Measurements from ENCODE around the gene OXCT1. TPM values are rescaled to one million over a fixed set of nuclear protein-coding genes. Genes with fewer than 3 reads are reported as not detected.
"Not testable (repeated sequence)": the region's sequence is repeated elsewhere in the genome, so short reads cannot be mapped to it uniquely, and the experiment has no call there.

The OXCT1 gene
- total RNA-seq, 1 donor from 2014 or later, result 18.2 TPM

DNA sequence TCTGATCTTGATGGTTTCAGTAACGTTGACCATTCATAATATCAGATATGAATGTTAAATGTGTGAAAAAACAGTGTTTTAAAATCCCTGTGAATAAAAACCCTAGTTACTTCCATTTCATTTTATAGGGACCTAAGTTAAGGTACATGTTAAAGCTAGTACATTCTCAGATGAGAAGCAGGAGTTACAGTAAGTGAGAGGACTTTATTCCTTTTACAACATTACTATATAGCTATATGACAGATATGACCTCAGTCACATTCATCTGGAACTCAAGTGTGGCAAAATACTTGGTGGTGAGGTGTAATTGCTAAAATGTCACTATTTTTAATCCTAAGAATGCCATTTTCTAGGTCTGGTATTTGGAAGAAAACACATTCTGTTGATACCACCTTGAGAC is 96.4 kb downstream of the OXCT1 start:
- no peak for DNase-seq (ENCODE audit: low spot score)

DNA sequence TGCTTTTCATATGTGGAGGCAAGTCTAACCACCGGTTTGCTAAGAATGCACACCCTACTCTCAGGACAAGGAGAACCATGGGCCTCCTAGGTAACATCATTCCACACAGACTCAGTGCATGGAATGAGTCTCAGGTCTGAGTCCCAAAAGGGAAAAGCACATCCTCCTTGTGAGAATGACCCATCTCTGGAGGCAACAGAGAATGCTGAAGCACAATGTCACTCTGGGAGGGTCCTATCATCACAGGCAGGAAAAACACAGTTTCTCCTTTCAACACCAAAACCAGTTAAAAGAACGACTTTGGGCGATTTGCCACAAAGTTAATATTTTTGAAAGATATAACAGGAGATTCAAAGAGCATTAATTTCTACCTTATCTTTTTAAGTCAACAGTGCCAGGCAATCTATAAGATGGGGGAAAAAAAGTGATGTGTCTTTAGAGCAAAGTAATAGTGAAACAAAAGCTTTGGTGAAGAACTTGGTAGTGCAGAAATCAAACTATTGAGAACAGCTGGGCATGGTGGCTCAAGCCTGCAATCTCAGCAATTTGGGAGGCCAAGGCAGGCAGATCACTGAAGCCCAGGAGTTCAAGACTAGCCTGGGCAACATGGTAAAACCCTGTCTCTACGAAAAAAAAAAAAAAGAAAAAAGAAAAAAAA is 97.3 kb downstream of the OXCT1 start:
- no peak for DNase-seq (ENCODE audit: low spot score)

DNA sequence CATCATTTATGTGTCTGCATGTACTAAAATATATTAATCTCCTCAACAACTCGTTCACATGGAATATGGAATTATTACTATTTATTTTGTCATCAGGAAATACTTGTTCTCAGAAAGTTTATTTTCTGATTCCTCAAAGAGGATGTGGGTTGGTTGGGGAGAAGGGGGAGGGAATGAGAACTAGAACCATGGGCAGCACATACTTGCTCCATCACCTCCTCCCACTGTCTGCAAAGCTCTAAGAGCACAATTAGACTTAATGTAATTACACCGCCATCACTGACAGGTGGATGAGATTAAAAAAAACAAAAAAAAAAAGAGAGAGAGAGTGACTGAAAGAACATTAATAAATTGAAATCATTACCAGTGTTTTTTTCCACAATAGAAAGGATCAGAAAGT is 98.2 kb downstream of the OXCT1 start:
- DNase-seq (ENCODE audit: low spot score), result no peak

DNA sequence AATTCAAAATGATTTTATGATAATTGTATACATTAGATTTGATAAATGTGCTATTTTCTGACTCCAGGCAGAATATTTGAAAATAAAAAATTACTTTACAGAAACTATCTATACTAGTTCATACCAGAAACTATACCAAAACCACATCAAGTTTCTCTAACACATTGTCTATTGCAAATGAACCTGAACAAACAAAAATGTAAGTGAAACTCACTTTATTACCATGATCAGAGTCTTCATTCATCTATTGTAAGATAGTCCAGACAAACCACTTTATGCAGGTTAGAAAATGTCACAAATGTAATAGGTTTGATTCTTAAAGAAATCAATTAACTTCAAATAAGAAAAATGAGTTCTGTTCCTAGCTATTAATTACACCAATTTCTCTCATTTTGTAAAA is 99.4 kb downstream of the OXCT1 start:
- DNase-seq (ENCODE audit: low spot score), result no peak

DNA sequence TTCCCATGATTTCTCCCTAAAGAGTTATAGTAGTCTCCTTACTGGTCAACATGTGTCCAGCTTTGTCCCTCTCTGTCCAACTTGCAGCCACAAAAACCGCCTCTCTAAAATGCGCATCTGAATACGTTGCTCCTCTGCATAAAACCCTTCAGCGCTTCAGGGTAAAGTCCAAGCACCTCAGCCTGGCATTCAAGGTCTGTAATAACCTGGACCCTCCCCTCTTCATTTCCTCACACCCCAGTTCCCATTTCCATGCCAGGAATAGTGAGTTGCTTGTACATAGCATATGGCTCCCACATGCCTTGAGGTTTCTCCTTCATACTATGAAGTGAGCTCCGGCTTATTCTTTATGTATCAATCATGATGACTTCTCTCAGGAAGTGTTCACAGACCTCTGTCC is 101.5 kb downstream of the OXCT1 start:
- no peak for DNase-seq (ENCODE audit: low spot score)

DNA sequence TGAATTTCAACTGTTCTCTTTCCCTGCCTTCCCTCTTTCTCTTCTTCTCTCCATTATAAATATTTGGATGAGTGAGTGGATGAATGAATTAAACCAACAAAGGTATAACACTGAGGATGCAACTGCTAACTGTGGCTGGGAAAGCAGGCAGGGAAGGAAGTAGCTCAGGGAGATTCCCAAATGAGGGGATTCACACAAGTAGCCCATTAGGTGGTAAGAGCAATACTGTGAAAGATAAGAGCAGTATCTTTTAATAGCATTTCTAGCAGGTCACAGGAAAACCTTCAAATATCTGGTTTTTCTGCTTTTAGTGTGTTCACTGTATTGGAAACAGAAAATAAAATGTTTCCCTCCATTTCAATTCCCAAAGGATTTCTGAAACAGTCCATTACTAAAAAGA is 105.6 kb downstream of the OXCT1 start:
- DNase-seq (ENCODE audit: low spot score), result no peak

- no peak for DNase-seq (ENCODE audit: low spot score)
Measured at GRCh38 chr5:41763574-41763973, 106.7 kb downstream of the OXCT1 start.

DNA sequence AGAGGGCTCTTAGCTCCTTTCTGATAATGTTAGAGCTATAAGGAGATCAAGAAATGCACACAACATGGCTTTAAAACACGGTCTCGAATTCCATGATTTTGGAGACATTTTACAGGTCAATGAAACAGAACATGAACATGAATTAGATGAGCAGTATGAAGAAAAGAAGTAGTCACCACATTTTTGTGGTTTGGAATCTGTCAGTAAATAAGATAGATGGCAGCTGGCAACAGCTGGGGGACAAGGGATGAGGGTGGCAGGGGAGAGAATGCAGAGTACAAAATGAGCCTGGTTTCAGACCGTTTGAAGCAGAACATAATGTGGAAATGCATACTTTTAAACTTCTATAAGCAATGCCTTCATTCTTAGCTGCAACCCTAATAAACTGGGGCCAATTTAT is 107.1 kb downstream of the OXCT1 start:
- DNase-seq (ENCODE audit: low spot score), result no peak

DNA sequence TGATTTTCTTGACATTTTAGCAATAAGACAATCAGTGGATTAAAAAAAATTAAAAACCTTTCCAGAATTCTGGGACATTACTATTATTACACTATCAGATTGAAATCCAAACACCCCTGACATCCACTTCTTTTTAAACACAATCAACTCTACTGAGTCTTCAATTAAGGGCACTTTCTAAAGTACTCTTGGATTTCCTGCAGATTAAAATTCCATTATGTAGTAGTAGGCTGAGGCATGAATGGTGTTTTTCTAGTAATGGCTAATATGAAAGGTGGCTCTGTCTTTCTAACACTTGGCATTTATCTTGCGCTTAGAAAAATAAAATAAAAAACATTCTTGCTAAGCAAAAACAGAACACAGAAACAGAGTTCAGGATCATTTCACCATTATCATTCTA is 107.8 kb downstream of the OXCT1 start:
- no peak for DNase-seq (ENCODE audit: low spot score)

DNA sequence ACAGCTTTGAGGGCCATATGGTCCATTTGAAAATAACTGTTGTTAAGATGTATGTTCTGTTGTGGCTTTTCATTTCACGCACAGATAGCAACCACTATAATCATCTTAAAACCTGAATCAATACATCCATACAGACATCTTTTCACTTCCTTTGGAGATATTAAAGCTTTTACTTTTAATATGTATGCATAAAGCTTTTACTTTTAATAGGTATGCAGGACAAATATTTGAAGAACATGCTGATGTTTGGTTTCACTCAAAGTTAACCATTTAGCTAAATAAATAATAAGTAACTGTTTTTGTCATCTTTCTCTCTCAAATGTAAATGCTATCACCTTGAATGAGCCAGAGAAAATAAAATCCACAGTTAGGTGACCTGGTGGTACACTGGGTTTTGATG is 108.6 kb downstream of the OXCT1 start:
- DNase-seq (ENCODE audit: low spot score), result no peak

DNA sequence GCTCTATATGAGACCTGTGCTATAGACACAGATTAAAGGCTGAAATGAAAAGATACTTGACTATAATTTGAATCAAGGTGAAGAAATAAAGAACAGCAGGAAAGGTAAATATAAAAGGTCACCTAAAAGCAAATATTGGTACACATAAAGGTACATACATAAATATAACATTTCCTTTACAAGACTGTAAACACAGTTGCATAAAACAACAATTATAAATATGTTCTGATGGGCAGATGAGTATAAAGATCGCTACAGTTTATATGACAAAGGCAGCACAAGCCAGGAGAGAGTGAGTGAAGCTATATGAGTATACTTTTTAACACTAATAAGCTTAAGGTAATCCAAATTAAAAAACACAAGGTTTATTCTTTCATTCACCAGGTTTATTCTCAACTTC is 114.5 kb downstream of the OXCT1 start:
- no peak for DNase-seq (ENCODE audit: low spot score)

- DNase-seq (ENCODE audit: low spot score), result no peak
Measured at GRCh38 chr5:41754857-41755256, 115.4 kb downstream of the OXCT1 start.

DNA sequence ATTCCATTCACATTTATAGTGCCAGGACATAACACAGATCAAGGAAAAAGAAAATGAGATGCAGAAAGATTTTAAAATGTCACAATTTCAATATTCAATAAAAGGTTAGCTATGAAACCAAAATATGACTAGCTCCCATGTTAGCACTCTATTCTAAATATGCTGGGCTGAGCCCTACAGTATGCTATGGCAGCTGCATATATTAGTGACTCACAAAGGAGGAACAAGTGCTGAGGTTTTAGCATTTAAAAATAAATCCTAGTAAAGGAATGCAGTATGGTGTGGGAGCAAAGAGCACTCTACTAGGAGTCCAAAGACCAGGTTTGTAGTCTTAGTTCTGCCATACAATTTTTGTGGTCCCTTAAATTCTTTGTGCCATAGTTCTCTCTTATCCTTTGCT is 118.4 kb downstream of the OXCT1 start:
- DNase-seq (ENCODE audit: low spot score), result no peak

GRCh38 chr5:41748631-41749030 is 121.6 kb downstream of the OXCT1 start:
- no peak for DNase-seq (ENCODE audit: low spot score)

- no peak for DNase-seq (ENCODE audit: low spot score)
Measured at GRCh38 chr5:41747708-41748107, 122.5 kb downstream of the OXCT1 start.

- no peak for DNase-seq (ENCODE audit: low spot score)
Measured at GRCh38 chr5:41747301-41747700, 122.9 kb downstream of the OXCT1 start.

- DNase-seq (ENCODE audit: low spot score), result not testable (repeated sequence)
Measured at GRCh38 chr5:41742608-41743007, 127.6 kb downstream of the OXCT1 start.

- no peak for DNase-seq (ENCODE audit: low spot score)
Measured at GRCh38 chr5:41738710-41739354, 131.4 kb downstream of the OXCT1 start.

DNA sequence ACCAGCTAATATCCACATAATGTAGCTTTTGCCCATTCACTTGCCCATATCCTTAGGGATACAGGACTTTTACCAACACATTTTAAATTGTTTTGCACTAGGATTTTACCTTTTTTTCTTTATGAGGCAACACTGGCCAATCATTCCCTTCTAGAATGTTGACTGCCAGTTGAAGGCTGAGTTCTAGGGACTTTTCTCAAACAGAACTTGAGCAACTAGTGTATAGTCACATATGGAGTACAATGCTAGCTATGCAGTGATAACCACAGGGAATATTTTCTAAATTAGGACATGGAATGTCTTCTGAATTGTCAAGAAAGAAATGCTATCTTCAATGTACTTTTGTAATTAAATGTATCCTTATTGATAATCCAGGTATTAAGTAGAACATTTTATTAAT is 133.6 kb downstream of the OXCT1 start:
- DNase-seq (ENCODE audit: low spot score), result no peak

- no peak for DNase-seq (ENCODE audit: low spot score)
Measured at GRCh38 chr5:41735213-41735612, 135.0 kb downstream of the OXCT1 start.

- not testable (repeated sequence) for DNase-seq (ENCODE audit: low spot score)
Measured at GRCh38 chr5:41729381-41729780, 140.8 kb downstream of the OXCT1 start.

GRCh38 chr5:41728281-41728680 is 141.9 kb downstream of the OXCT1 start:
- no peak for DNase-seq (ENCODE audit: low spot score)

DNA sequence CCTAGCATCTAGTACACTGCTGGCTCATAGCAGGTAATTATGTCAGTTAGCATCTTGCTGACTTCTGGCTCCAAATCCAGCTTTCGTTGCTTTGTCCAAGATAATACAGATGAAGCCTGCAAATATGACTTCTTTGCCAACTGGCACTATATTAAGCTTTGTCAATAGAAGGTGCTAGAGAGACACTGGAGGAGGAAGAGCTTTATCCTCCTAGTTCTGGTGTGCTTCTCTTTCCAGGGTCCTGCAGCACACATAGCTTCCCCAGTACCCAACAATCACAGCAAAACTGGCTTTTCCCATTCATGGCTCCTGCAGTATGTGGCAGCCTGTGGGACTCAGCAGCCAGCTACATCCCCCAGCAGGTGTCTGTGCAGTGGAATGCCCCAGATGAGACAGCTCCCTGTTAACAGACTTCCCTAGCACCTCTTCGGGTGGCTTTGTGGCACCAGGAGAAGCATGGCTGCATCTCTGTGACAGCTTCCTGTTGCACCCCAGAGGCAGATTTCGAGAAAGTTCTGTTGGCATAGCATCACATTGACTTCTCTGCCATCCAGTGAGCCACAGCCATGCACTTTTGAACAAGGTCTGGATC is 147.8 kb downstream of the OXCT1 start:
- no peak for DNase-seq (ENCODE audit: low spot score)

GRCh38 chr5:41721516-41721915 is 148.7 kb downstream of the OXCT1 start:
- DNase-seq (ENCODE audit: low spot score), result no peak

Measured in ureter (tissue), 1 donor.